Measurements from ENCODE around the gene CCDC91. TPM values are rescaled to one million over a fixed set of nuclear protein-coding genes. Genes with fewer than 3 reads are reported as not detected.
"Not testable (repeated sequence)": the region's sequence is repeated elsewhere in the genome, so short reads cannot be mapped to it uniquely, and the experiment has no call there.

CCDC91 gene
- polyA plus RNA-seq, 1 donor (not counting 4 experiments of a cell fraction or from before 2014, with no cell fraction given) = 26.5 TPM

GRCh38 chr12:28374556-28374955 lies 184.3 kb downstream of the CCDC91 start:
- Histone ChIP-seq H4K20me1 (ENCODE audit: control insufficient read depth, extremely low read depth, insufficient read depth, low read length) (no peaks in the 10 kb centered on the region), H3K27me3 (ENCODE audit: control insufficient read depth, extremely low read depth, insufficient read depth, low read length) (no peaks in the 10 kb centered on the region), H2AFZ (ENCODE audit: control insufficient read depth, low read length) (no peak overlapping the region), H3K36me3 (ENCODE audit: control insufficient read depth in 2 of 2, extremely low read depth in 1 of 2, insufficient read depth in 2 of 2, low read length in 2 of 2) (peaks cover 0 to under 1% of the 10 kb centered on the region in 2 experiments), H3K4me2 (ENCODE audit: control insufficient read depth, extremely low read depth, insufficient read depth, low read depth, low read length) (no peak overlapping the region), H3K9me3 (ENCODE audit: control insufficient read depth, low read depth, low read length) (peaks cover 3% of the 10 kb centered on the region), H3K27ac (ENCODE audit: control insufficient read depth, insufficient read depth, low read length) (no peak overlapping the region), H3K9me1 (ENCODE audit: control insufficient read depth, extremely low read depth, insufficient read depth, low read length) (no peaks in the 10 kb centered on the region), H3K4me3 (ENCODE audit: control insufficient read depth in 2 of 3, extremely low read depth in 1 of 3, insufficient read depth in 2 of 3, low read depth in 1 of 3, low read length in 3 of 3) (no peak overlapping the region), H3K9ac (ENCODE audit: control insufficient read depth, extremely low read depth, insufficient read depth, low read length) (no peak overlapping the region), H3K4me1 (ENCODE audit: control insufficient read depth, extremely low read depth, insufficient read depth, low read length) (no peaks in the 10 kb centered on the region), H3K79me2 (ENCODE audit: control insufficient read depth, insufficient read depth, low read length) (no peaks in the 10 kb centered on the region)
- FAIRE-seq (no peak), DNase-seq (ENCODE audit: low read depth, low spot score) (no peak)
- TF ChIP-seq EZH2 (IDR thresholded peaks at IDR 0.05; ENCODE audit: low read length) = no peak
- TF ChIP-seq CTCF (optimal IDR thresholded peaks at IDR 0.05 in 1 of 3, IDR thresholded peaks at IDR 0.05 in 1 of 3, conservative IDR thresholded peaks at IDR 0.05 in 1 of 3; ENCODE audit: extremely low read depth in 1 of 3, insufficient read depth in 2 of 3, low read length in 3 of 3) = no peak
- dilution Hi-C loops (cut with MboI; ENCODE audit: extremely low pct_ligation_motif_present, low sequenced_read_pairs) = no loop called here

- no peak for TF ChIP-seq CTCF (optimal IDR thresholded peaks at IDR 0.05 in 1 of 3, IDR thresholded peaks at IDR 0.05 in 1 of 3, conservative IDR thresholded peaks at IDR 0.05 in 1 of 3; ENCODE audit: extremely low read depth in 1 of 3, insufficient read depth in 2 of 3, low read length in 3 of 3)
- TF ChIP-seq EZH2 (IDR thresholded peaks at IDR 0.05; ENCODE audit: low read length) = no peak
- no peak overlapping the region for H3K9ac ChIP-seq (ENCODE audit: control insufficient read depth, extremely low read depth, insufficient read depth, low read length)
- no peaks in the 10 kb centered on the region for H3K27me3 ChIP-seq (ENCODE audit: control insufficient read depth, extremely low read depth, insufficient read depth, low read length)
- H2AFZ ChIP-seq (ENCODE audit: control insufficient read depth, low read length) = no peak overlapping the region
- dilution Hi-C loops (cut with MboI; ENCODE audit: extremely low pct_ligation_motif_present, low sequenced_read_pairs) = no loop called here
- H3K4me2 ChIP-seq (ENCODE audit: control insufficient read depth, extremely low read depth, insufficient read depth, low read depth, low read length) = no peak overlapping the region
- FAIRE-seq (no peak), DNase-seq (ENCODE audit: low read depth, low spot score) (no peak)
- no peaks in the 10 kb centered on the region for H3K4me1 ChIP-seq (ENCODE audit: control insufficient read depth, extremely low read depth, insufficient read depth, low read length)
- H3K4me3 ChIP-seq (ENCODE audit: control insufficient read depth in 2 of 3, extremely low read depth in 1 of 3, insufficient read depth in 2 of 3, low read depth in 1 of 3, low read length in 3 of 3) = no peak overlapping the region
- H3K9me1 ChIP-seq (ENCODE audit: control insufficient read depth, extremely low read depth, insufficient read depth, low read length) = no peaks in the 10 kb centered on the region
- H3K9me3 ChIP-seq (ENCODE audit: control insufficient read depth, low read depth, low read length) = no peaks in the 10 kb centered on the region
- H4K20me1 ChIP-seq (ENCODE audit: control insufficient read depth, extremely low read depth, insufficient read depth, low read length) = no peaks in the 10 kb centered on the region
- no peaks in the 10 kb centered on the region for H3K36me3 ChIP-seq (ENCODE audit: control insufficient read depth in 2 of 2, extremely low read depth in 1 of 2, insufficient read depth in 2 of 2, low read length in 2 of 2)
- H3K27ac ChIP-seq (ENCODE audit: control insufficient read depth, insufficient read depth, low read length) = no peak overlapping the region
- no peaks in the 10 kb centered on the region for H3K79me2 ChIP-seq (ENCODE audit: control insufficient read depth, insufficient read depth, low read length)
Observed at GRCh38 chr12:28378736-28379135, 188.5 kb downstream of the CCDC91 start.

GRCh38 chr12:28379779-28380178 lies 189.5 kb downstream of the CCDC91 start:
- H3K36me3 ChIP-seq (ENCODE audit: control insufficient read depth in 2 of 2, extremely low read depth in 1 of 2, insufficient read depth in 2 of 2, low read length in 2 of 2); H3K9ac ChIP-seq (ENCODE audit: control insufficient read depth, extremely low read depth, insufficient read depth, low read length); H2AFZ ChIP-seq (ENCODE audit: control insufficient read depth, low read length); H3K4me3 ChIP-seq (ENCODE audit: control insufficient read depth in 2 of 3, extremely low read depth in 1 of 3, insufficient read depth in 2 of 3, low read depth in 1 of 3, low read length in 3 of 3); H3K27me3 ChIP-seq (ENCODE audit: control insufficient read depth, extremely low read depth, insufficient read depth, low read length); H3K9me3 ChIP-seq (ENCODE audit: control insufficient read depth, low read depth, low read length); H3K79me2 ChIP-seq (ENCODE audit: control insufficient read depth, insufficient read depth, low read length); H3K9me1 ChIP-seq (ENCODE audit: control insufficient read depth, extremely low read depth, insufficient read depth, low read length); dilution Hi-C loops (cut with MboI; ENCODE audit: extremely low pct_ligation_motif_present, low sequenced_read_pairs); H4K20me1 ChIP-seq (ENCODE audit: control insufficient read depth, extremely low read depth, insufficient read depth, low read length); H3K4me2 ChIP-seq (ENCODE audit: control insufficient read depth, extremely low read depth, insufficient read depth, low read depth, low read length); FAIRE-seq; H3K4me1 ChIP-seq (ENCODE audit: control insufficient read depth, extremely low read depth, insufficient read depth, low read length); H3K27ac ChIP-seq (ENCODE audit: control insufficient read depth, insufficient read depth, low read length); DNase-seq (ENCODE audit: low read depth, low spot score): not testable (repeated sequence)
